ENCODE data around the gene GIPC3.
"Not testable (repeated sequence)": the region's sequence is repeated elsewhere in the genome, so short reads cannot be mapped to it uniquely, and the experiment has no call there.

Gene GIPC3

DNA sequence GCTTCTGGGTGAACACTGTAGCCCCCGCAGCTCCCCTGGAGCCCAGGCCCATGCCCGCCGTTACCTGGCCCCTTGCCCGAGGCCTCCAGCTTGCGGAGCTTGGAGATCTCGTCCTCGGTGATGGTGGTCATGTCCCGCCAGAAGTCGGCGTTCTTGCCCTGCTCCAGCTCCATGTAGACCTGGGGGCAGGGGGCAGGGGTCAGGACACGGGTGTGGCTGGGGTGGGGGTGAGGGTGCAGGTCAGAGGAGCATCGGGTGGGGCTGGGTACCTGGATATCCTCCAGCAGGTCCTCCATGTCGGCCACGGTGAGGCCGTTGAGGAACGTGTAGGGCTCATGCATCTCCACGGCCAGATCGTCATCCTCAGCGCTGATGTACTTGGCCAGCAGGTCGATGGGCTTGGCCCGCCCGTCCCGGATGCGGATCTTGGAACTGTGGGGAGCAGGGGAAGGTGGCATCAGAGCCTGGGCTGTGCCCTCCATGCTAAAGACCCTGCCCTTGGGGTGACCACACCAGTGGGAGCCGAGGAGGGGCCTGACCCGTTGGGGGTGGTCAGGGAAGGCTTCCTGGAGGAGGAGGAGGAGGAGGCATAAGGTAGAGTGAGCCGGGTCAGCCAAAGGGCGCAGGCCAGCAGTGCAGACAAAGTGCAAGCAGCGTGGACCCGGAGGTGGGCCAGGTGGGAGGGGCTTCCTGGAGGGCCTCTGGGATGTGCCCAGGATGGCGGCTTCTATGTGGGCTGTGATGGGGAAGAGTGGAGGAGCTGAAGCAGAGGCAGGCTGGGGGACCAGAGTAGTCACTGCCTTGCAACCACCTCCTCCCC lies 33.7 kb downstream of the GIPC3 start:
- DNase-seq (ENCODE audit: low spot score): no peak

- DNase-seq (ENCODE audit: low spot score): no peak
These were observed 34.3 kb downstream of the GIPC3 start for GRCh38 chr19:3619631-3620012.

GRCh38 chr19:3620145-3620816 lies 35.0 kb downstream of the GIPC3 start:
- no peak for DNase-seq (ENCODE audit: low spot score)

DNA sequence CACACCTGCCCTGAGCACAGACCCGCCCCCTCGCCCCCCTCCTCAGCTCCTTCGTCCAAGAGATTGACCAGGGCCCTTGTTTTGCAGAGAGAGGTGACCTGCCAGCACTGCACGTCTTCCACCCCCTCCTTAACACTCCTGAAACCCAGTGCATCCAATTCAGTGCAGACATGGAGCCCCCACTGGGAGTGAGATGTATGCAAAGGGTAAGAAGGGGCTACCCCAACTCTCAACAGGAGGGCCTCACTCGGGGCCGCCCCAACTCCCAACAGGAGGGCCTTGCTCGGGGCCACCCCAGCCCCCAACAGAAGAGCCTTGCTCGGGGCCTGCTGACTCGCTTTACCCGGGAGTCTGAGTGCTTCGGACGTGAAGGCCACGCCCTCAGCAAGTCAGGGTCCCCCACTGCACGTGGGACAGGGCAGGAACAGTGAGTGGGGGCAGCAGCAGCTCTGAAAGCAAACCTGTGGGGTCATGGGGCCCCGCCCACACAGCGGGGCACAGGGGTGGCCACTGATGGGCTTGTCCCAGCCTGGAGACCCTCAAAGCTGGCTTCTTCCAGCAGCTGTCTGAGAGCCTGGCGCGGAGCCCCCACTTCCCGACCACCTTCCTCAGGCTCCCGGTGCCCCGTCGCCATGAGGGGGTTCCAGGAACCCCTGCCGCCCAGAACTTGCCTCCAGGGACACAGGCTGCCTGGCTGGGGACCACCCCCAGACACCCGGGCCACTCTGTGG lies 35.7 kb downstream of the GIPC3 start:
- DNase-seq (ENCODE audit: low spot score): no peak

DNA sequence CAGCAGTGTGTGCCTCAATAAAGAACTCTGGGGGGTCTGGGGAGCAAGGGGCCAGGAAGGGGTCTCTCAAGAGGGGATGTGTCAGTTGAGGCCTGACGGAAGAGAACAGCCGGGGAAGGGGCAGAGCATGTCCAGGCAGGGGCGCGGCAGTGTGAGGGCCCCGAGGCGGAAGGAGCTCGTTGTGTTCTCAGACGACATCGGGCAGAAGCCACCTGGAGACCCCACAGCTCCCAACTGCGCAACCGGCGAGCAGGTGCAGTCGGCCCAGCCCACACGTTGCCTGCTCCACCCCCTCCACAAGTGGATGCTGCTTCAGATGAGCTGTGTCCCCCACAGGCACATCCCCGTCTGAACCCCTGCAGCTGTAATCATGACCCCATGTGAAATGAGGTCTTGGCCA lies 36.4 kb downstream of the GIPC3 start:
- DNase-seq (ENCODE audit: low spot score): no peak

GRCh38 chr19:3622224-3622623 lies 36.9 kb downstream of the GIPC3 start:
- DNase-seq (ENCODE audit: low spot score): no peak

- DNase-seq (ENCODE audit: low spot score): no peak
These were observed 38.4 kb downstream of the GIPC3 start for GRCh38 chr19:3623716-3624115.

- no peak for DNase-seq (ENCODE audit: low spot score)
These were observed 40.8 kb downstream of the GIPC3 start for GRCh38 chr19:3625996-3626472.

DNA sequence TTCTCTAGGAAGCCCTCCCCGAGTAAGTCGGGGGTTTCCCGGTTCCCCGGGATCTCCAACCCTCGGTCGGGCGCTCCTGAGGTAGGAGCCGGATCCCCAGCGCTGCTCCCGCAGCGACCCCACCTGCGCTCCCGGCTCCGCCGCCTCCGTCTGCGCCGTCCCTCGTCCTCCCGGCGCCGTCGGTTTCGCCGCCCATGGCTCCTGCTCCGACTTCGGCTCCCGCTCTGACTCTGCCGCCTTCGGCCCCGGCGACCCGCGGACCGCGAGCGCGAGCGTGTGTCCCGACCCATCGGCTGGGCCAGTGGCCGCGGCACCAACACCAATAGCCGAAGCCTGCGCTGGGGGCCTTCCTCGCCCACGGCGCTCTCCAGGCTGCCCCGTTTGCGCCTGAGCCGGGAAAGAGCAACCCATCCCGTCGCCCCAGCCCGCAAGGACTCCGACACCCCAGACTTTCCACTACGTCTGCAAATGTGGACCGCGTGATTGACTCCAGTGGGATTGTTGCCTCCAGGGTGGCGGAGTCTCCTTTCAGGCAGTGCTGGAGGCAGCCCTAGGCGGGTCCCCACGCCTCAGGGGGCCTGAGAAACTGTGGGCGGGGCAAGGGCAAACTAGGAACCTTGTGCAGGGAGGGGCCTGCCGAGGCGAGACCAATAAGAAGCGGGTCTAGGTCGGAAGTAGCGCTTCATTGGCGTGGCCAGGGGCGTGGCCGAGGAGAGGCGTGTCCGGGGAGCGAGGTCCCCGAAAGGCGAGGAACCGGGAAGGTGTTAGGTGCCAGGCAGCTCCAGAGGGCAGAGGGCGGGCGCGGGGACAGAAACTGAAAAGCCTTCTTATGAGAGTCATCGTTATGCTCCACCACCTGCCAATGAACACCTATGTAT lies 41.4 kb downstream of the GIPC3 start, which contains the start of gene CACTIN:
TSS of gene CACTIN (minus strand) at position 318 of the 878 bp plus-strand sequence. CDS start at position 290, 28 bp downstream.
- peak; percentile 98 for DNase-seq (ENCODE audit: low spot score)

DNA sequence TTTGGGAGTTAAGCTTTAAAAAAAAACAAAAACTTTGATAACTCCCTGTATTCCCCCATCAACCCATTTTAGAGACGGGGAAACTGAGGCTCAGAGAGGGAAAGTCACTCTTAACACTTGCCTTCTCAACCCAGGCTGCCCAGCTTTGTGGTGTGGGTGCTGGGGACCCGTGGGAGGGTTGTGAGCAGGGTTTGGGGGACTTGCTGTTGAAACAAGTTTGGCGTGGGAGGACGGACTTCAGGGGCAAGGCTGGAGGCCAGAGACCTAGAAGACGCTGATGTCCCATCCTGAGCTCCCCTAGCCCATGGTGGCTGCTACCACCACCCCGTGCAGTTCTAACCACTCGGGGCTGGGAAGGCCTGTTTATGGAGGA lies 42.1 kb downstream of the GIPC3 start:
- DNase-seq (ENCODE audit: low spot score): no peak

DNA sequence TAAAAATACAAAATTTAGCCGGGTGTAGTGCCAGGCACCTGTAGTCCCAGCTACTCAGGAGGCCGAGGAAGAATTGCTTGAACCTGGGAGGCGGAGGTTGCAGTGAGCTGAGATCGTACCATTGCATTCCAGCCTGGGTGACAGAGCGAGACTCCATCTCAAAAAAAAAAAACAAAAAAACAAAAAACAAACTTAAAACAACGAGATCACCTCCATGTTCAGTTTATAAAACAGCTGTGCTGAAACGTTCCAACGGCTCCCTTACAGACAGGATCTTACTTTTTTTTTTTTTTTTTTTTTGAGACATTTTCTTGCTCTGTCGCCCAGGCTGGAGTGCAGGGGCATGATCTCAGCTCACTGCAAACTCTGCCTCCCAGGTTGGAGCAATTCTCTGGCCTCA lies 43.5 kb downstream of the GIPC3 start:
- not testable (repeated sequence) for DNase-seq (ENCODE audit: low spot score)

DNA sequence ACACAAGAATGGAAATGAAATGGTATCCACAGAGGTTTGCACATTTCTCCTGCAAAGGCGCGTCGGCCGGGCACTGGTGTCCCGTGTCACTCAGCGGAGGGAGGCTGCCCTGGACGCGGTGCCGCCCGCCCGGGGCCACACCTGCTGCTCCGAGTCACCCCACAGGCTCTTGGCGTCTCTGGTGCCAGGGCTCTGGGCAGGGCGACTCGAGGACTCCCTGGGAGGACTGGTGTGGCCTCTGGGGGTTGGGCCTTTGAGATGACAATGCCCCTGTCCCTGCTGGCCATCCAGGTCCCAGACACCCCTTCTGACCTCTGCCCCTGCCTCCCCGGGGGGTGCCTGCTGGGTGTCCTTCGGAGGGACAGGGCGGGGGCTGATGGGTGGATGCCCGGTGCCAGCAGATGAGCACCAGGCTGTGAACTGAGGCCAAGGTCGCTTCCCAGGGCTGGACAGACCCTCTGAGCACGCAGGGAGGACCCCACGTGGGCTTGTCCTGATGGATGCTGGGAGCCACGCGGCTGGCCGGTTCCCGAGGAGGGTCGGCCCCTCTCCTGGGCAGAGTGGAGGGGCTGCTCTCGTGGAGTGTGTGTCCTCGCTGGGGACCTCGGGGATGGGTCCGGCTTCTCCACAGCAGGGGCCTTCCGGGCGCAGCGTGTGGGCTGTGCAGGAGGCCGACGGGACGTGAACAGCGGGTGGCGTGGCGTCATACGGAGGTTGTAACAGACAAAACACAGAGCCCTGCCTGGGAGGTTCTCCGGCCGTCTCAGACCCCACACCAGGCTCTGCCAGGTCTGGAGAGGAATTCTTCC lies 46.0 kb downstream of the GIPC3 start:
- DNase-seq (ENCODE audit: low spot score): no peak

DNA sequence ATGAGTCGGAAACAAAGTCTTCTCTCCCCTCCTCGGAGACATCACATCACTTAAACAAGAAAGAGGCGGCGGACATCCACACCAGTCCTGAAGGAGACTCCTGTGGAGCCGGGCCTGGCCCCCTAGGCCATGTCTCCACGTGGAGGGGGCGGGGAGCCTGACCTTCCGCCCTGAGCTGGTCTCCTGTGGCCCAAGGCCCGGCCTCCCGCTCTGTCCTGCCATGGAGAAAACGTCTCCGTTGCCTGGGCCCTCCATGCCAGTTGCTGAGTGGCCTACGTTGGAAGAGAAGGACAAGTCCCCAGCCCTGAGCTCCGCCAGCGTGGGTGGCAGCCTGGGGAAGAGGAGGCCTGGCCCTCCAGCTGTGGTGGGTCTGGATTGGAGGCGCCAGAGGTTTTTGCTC lies 46.8 kb downstream of the GIPC3 start:
- DNase-seq (ENCODE audit: low spot score): no peak

GRCh38 chr19:3632739-3633558 lies 47.7 kb downstream of the GIPC3 start:
- no peak for DNase-seq (ENCODE audit: low spot score)

- DNase-seq (ENCODE audit: low spot score): no peak
These were observed 48.3 kb downstream of the GIPC3 start for GRCh38 chr19:3633559-3633988.

- DNase-seq (ENCODE audit: low spot score): no peak
These were observed 49.3 kb downstream of the GIPC3 start for GRCh38 chr19:3634496-3635045.

DNA sequence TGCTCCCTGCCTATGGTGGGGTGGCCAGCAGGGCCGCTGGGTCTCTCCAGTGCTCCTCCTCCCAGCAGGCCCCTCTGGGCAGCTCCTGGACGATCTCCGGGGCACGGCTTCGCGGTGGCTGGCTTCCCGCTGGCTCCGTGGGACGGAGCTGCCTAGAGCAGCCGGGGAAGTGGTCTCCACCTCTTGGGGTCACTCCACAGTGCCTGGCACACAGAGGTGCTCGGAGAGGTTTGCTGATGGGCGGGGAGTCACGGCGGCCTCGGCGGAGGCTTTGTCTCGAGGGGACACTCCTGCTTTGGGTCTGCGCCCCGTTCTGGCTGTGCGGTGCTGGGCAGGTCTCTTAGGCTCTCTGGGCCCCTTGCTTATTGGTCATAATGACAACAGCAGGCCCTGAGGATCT lies 51.2 kb downstream of the GIPC3 start:
- DNase-seq (ENCODE audit: low spot score): no peak

DNA sequence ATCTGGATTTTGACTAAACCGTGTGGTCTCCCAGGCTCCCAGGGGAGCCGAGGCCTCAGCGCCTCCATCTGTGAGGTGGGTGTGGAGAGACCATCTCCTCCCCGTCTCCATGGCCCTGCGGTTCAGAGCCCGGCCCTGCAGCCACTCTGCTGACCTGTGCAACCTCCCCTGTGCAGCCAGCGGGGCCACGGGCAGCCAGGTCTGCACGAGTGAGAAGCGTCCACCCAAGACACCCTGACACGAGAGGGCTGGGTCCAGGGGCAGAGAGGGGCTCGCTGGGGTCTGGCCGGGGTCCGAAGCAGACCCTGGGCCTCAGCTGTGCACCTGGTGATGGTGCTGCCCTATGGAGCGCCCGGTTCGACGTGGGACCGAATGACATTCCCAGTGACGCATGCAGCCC lies 51.7 kb downstream of the GIPC3 start:
- DNase-seq (ENCODE audit: low spot score): no peak

- DNase-seq (ENCODE audit: low spot score): no peak
These were observed 52.3 kb downstream of the GIPC3 start for GRCh38 chr19:3637621-3638020.
